ENCODE results near the gene GSTO1. TPM values are rescaled to one million over a fixed set of nuclear protein-coding genes. Genes with fewer than 3 reads are reported as not detected.
"Not testable (repeated sequence)": the region's sequence is repeated elsewhere in the genome, so short reads cannot be mapped to it uniquely, and the experiment has no call there.

Gene GSTO1
- total RNA-seq, 1 experiment from 2014 or later, result 134 TPM

DNA sequence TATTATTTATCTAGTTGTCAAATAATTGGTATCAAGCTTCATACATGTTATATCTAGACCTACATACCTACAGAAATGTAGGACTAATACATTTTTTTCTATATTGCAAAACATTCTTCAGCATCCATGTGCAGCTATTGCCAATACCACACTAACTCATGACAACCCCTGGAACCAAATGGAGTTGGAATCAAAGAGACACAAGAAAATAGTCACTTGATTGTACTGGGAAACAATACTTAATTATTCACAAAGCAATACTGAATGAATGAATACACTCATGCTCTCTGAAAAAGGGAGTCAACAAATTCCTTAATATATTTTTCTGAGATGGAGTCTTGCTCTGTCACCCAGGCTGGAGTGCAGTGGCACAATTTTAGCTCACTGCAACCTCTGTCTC, 12.1 kb upstream of the GSTO1 start:
- POLR2A ChIA-PET, result no interaction called here
- ATAC-seq (no peak), DNase-seq (ENCODE audit: low read depth, low spot score) (no peak)
- CTCF ChIA-PET, result no interaction called here
- H3K27ac ChIP-seq (ENCODE audit: low read length), result no peak overlapping the region
- in situ Hi-C loops (cut with HindIII; ENCODE audit: low pct_unique_long_range_greater_than_20kb, low sequenced_read_pairs) (no loop called here), intact Hi-C loops (cut with micrococcal nuclease; ENCODE audit: unreplicated experiment) (no loop called here)
- TF ChIP-seq, protein P1, sequence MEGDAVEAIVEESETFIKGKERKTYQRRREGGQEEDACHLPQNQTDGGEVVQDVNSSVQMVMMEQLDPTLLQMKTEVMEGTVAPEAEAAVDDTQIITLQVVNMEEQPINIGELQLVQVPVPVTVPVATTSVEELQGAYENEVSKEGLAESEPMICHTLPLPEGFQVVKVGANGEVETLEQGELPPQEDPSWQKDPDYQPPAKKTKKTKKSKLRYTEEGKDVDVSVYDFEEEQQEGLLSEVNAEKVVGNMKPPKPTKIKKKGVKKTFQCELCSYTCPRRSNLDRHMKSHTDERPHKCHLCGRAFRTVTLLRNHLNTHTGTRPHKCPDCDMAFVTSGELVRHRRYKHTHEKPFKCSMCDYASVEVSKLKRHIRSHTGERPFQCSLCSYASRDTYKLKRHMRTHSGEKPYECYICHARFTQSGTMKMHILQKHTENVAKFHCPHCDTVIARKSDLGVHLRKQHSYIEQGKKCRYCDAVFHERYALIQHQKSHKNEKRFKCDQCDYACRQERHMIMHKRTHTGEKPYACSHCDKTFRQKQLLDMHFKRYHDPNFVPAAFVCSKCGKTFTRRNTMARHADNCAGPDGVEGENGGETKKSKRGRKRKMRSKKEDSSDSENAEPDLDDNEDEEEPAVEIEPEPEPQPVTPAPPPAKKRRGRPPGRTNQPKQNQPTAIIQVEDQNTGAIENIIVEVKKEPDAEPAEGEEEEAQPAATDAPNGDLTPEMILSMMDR (IDR thresholded peaks at IDR 0.05), result no peak
- TF ChIP-seq, protein P2, sequence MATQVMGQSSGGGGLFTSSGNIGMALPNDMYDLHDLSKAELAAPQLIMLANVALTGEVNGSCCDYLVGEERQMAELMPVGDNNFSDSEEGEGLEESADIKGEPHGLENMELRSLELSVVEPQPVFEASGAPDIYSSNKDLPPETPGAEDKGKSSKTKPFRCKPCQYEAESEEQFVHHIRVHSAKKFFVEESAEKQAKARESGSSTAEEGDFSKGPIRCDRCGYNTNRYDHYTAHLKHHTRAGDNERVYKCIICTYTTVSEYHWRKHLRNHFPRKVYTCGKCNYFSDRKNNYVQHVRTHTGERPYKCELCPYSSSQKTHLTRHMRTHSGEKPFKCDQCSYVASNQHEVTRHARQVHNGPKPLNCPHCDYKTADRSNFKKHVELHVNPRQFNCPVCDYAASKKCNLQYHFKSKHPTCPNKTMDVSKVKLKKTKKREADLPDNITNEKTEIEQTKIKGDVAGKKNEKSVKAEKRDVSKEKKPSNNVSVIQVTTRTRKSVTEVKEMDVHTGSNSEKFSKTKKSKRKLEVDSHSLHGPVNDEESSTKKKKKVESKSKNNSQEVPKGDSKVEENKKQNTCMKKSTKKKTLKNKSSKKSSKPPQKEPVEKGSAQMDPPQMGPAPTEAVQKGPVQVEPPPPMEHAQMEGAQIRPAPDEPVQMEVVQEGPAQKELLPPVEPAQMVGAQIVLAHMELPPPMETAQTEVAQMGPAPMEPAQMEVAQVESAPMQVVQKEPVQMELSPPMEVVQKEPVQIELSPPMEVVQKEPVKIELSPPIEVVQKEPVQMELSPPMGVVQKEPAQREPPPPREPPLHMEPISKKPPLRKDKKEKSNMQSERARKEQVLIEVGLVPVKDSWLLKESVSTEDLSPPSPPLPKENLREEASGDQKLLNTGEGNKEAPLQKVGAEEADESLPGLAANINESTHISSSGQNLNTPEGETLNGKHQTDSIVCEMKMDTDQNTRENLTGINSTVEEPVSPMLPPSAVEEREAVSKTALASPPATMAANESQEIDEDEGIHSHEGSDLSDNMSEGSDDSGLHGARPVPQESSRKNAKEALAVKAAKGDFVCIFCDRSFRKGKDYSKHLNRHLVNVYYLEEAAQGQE (IDR thresholded peaks at IDR 0.05; ENCODE audit: insufficient read depth in 1 of 2, low read depth in 2 of 2, low read length in 1 of 2), result no peak
- TF ChIP-seq SIN3A (IDR thresholded peaks at IDR 0.05; ENCODE audit: borderline replicate concordance, insufficient read depth, low read depth, low read length), result no peak
- TF ChIP-seq TCF7L2 (IDR thresholded peaks at IDR 0.05; ENCODE audit: low read depth, low read length), result no peak
- no peak for TF ChIP-seq POLR2AphosphoS5 (IDR thresholded peaks at IDR 0.05; ENCODE audit: low read depth, low read length)
- no TSS peak for BruUV-seq (replicated peaks)
- no peak overlapping the region for H3K4me3 ChIP-seq (ENCODE audit: low read depth in 2 of 2, low read length in 2 of 2)
- no peaks in the 10 kb centered on the region for H3K36me3 ChIP-seq (ENCODE audit: control insufficient read depth, insufficient read depth, low read length)
- no peaks in the 10 kb centered on the region for H3K4me1 ChIP-seq (ENCODE audit: control insufficient read depth, insufficient read depth, low read length)
- no peaks in the 10 kb centered on the region for H3K9me3 ChIP-seq (ENCODE audit: control insufficient read depth, insufficient read depth, low read depth, low read length)
- peaks cover 12% of the 10 kb centered on the region; the same call in 1 of the 2 replicates for H3K27me3 ChIP-seq (ENCODE audit: control insufficient read depth, insufficient read depth, low read length)

DNA sequence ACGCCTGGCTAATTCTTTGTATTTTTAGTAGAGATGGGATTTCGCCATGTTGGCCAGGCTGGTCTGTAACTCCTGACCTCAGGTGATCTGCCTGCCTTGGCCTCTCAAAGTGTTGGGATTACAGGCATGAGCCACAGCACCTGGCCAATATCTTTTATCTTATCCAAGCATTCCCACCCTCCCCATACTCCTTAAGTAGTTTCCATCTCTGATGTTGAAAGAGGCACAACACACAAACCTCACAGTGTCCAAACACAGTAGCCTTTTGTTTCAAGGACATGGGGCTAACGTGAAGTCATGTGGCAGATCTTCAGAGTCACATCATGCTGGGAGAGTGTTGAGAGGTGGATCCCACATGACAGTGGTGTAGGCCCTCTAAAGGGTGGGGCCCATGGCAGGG, 11.7 kb upstream of the GSTO1 start:
- POLR2A ChIA-PET; H3K9me3 ChIP-seq (ENCODE audit: control insufficient read depth, insufficient read depth, low read depth, low read length); intact Hi-C loops (cut with micrococcal nuclease; ENCODE audit: unreplicated experiment); H3K4me1 ChIP-seq (ENCODE audit: control insufficient read depth, insufficient read depth, low read length); H3K27ac ChIP-seq (ENCODE audit: low read length); CTCF ChIA-PET; in situ Hi-C loops (cut with HindIII; ENCODE audit: low pct_unique_long_range_greater_than_20kb, low sequenced_read_pairs); ATAC-seq; BruUV-seq (replicated peaks); H3K36me3 ChIP-seq (ENCODE audit: control insufficient read depth, insufficient read depth, low read length); DNase-seq (ENCODE audit: low read depth, low spot score); H3K4me3 ChIP-seq (ENCODE audit: low read depth in 2 of 2, low read length in 2 of 2): not testable (repeated sequence)
- H3K27me3 ChIP-seq (ENCODE audit: control insufficient read depth, insufficient read depth, low read length), result peaks cover 12% of the 10 kb centered on the region; the same call in 1 of the 2 replicates

DNA sequence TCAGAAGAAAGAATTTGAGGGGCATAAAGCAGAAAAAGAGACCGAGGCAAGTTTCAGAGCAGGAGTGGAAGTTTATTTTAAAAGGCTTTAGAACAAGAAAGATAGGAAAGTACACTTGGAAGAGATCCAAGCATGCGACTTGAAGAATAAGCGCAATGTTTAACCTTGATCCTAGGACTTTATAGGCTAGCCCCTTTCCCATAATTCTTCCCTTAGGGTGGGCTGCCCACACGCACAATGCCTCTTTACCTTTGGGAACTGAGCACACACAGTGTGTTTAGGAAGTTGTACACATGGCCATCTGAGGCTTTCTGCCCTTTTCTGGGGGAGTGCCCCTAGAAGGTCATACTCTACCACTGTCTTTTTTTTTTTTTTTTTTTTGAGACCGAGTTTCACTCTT, 11.2 kb upstream of the GSTO1 start:
- peaks cover 12% of the 10 kb centered on the region; the same call in 1 of the 2 replicates for H3K27me3 ChIP-seq (ENCODE audit: control insufficient read depth, insufficient read depth, low read length)
- H3K27ac ChIP-seq (ENCODE audit: low read length), result no peak overlapping the region
- no TSS peak for BruUV-seq (replicated peaks)
- DNase-seq (ENCODE audit: low read depth, low spot score), result no peak
- ChIA-PET CTCF (no interaction called here), POLR2A (no interaction called here)
- no peak overlapping the region for H3K4me3 ChIP-seq (ENCODE audit: low read depth in 2 of 2, low read length in 2 of 2)
- H3K9me3 ChIP-seq (ENCODE audit: control insufficient read depth, insufficient read depth, low read depth, low read length), result no peaks in the 10 kb centered on the region
- in situ Hi-C loops (cut with HindIII; ENCODE audit: low pct_unique_long_range_greater_than_20kb, low sequenced_read_pairs), result no loop called here
- no peaks in the 10 kb centered on the region for H3K4me1 ChIP-seq (ENCODE audit: control insufficient read depth, insufficient read depth, low read length)
- no peak for ATAC-seq
- H3K36me3 ChIP-seq (ENCODE audit: control insufficient read depth, insufficient read depth, low read length), result no peaks in the 10 kb centered on the region
- intact Hi-C loops (cut with micrococcal nuclease; ENCODE audit: unreplicated experiment), result no loop called here
- TF ChIP-seq, protein P1 (IDR thresholded peaks at IDR 0.05), result no peak
- no peak for TF ChIP-seq POLR2AphosphoS5 (IDR thresholded peaks at IDR 0.05; ENCODE audit: low read depth, low read length)
- no peak for TF ChIP-seq TCF7L2 (IDR thresholded peaks at IDR 0.05; ENCODE audit: low read depth, low read length)
- TF ChIP-seq, protein P2 (IDR thresholded peaks at IDR 0.05; ENCODE audit: insufficient read depth in 1 of 2, low read depth in 2 of 2, low read length in 1 of 2), result no peak
- no peak for TF ChIP-seq SIN3A (IDR thresholded peaks at IDR 0.05; ENCODE audit: borderline replicate concordance, insufficient read depth, low read depth, low read length)

Measured in Panc1 (cell line).